ENCODE data around the gene HIVEP3. TPM values are rescaled to one million over a fixed set of nuclear protein-coding genes. Genes with fewer than 3 reads are reported as not detected.

HIVEP3 gene
- polyA plus RNA-seq, 1 donor (not counting 4 experiments of a cell fraction or from before 2014, with no cell fraction given) = 1.1 TPM

DNA sequence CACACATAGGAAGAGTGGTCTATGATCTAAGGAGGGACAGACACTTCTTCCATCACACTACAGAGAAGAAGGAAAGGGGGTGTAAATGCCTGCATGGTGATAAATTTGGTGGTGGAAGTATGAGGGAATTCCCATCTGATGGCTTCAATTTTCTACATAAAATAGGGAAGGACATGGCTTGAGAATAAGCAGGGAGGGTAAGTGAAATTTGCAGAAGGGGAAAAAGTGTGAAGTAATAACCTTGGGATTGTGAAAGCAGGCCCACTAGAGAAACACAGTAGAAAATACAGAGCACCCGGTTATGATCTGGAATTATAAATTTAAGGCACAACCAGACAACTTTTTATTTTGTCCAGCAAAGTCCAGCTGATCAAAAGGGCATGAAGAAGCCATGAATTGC lies 22.7 kb upstream of the HIVEP3 start:
- Histone ChIP-seq H3K9me3 (ENCODE audit: control insufficient read depth, low read depth, low read length) (no peaks in the 10 kb centered on the region), H3K9me1 (ENCODE audit: control insufficient read depth, extremely low read depth, insufficient read depth, low read length) (no peaks in the 10 kb centered on the region), H3K27me3 (ENCODE audit: control insufficient read depth, extremely low read depth, insufficient read depth, low read length) (no peaks in the 10 kb centered on the region), H3K4me2 (ENCODE audit: control insufficient read depth, extremely low read depth, insufficient read depth, low read depth, low read length) (no peak overlapping the region), H4K20me1 (ENCODE audit: control insufficient read depth, extremely low read depth, insufficient read depth, low read length) (no peaks in the 10 kb centered on the region), H3K4me1 (ENCODE audit: control insufficient read depth, extremely low read depth, insufficient read depth, low read length) (no peaks in the 10 kb centered on the region), H3K9ac (ENCODE audit: control insufficient read depth, extremely low read depth, insufficient read depth, low read length) (no peak overlapping the region), H3K4me3 (ENCODE audit: control insufficient read depth in 2 of 3, extremely low read depth in 1 of 3, insufficient read depth in 2 of 3, low read depth in 1 of 3, low read length in 3 of 3) (no peak overlapping the region), H3K27ac (ENCODE audit: control insufficient read depth, insufficient read depth, low read length) (no peak overlapping the region), H3K36me3 (ENCODE audit: control insufficient read depth in 2 of 2, extremely low read depth in 1 of 2, insufficient read depth in 2 of 2, low read length in 2 of 2) (no peaks in the 10 kb centered on the region), H3K79me2 (ENCODE audit: control insufficient read depth, insufficient read depth, low read length) (no peaks in the 10 kb centered on the region), H2AFZ (ENCODE audit: control insufficient read depth, low read length) (no peak overlapping the region)
- no peak for FAIRE-seq
- no peak for TF ChIP-seq EZH2 (IDR thresholded peaks at IDR 0.05; ENCODE audit: low read length)
- TF ChIP-seq, protein P1, sequence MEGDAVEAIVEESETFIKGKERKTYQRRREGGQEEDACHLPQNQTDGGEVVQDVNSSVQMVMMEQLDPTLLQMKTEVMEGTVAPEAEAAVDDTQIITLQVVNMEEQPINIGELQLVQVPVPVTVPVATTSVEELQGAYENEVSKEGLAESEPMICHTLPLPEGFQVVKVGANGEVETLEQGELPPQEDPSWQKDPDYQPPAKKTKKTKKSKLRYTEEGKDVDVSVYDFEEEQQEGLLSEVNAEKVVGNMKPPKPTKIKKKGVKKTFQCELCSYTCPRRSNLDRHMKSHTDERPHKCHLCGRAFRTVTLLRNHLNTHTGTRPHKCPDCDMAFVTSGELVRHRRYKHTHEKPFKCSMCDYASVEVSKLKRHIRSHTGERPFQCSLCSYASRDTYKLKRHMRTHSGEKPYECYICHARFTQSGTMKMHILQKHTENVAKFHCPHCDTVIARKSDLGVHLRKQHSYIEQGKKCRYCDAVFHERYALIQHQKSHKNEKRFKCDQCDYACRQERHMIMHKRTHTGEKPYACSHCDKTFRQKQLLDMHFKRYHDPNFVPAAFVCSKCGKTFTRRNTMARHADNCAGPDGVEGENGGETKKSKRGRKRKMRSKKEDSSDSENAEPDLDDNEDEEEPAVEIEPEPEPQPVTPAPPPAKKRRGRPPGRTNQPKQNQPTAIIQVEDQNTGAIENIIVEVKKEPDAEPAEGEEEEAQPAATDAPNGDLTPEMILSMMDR (optimal IDR thresholded peaks at IDR 0.05 in 1 of 3, IDR thresholded peaks at IDR 0.05 in 1 of 3, conservative IDR thresholded peaks at IDR 0.05 in 1 of 3; ENCODE audit: extremely low read depth in 1 of 3, insufficient read depth in 2 of 3, low read length in 3 of 3) = no peak
- dilution Hi-C loops (cut with MboI; ENCODE audit: extremely low pct_ligation_motif_present, low sequenced_read_pairs) = no loop called here
- no peak for DNase-seq (ENCODE audit: low read depth, low spot score)

DNA sequence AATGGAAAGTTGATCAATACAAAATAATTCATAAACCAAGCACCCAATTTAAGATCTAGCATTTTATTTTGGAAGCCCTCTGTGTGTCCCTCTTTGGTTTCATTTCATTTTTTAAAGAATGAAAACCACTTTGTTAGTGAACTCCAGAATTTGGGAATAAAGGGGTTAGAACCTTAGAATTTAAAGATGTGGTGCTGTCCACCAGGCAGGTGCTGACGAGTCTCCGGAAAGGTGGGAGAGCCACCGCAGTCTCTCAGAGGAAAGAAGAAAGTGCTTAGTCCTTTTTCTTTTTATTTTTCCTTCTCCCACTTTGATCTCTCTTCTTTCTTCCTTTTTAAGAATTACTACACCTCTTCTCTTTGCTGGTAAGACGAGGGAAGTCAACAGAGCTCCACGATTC lies 20.5 kb upstream of the HIVEP3 start:
- H3K9ac ChIP-seq (ENCODE audit: control insufficient read depth, extremely low read depth, insufficient read depth, low read length) = no peak overlapping the region
- H3K27ac ChIP-seq (ENCODE audit: control insufficient read depth, insufficient read depth, low read length) = no peak overlapping the region
- dilution Hi-C loops (cut with MboI; ENCODE audit: extremely low pct_ligation_motif_present, low sequenced_read_pairs) = no loop called here
- no peaks in the 10 kb centered on the region for H3K27me3 ChIP-seq (ENCODE audit: control insufficient read depth, extremely low read depth, insufficient read depth, low read length)
- DNase-seq (ENCODE audit: low read depth, low spot score) (no peak), FAIRE-seq (no peak)
- no peak overlapping the region for H2AFZ ChIP-seq (ENCODE audit: control insufficient read depth, low read length)
- TF ChIP-seq, protein P1 (optimal IDR thresholded peaks at IDR 0.05 in 1 of 3, IDR thresholded peaks at IDR 0.05 in 1 of 3, conservative IDR thresholded peaks at IDR 0.05 in 1 of 3; ENCODE audit: extremely low read depth in 1 of 3, insufficient read depth in 2 of 3, low read length in 3 of 3) = no peak
- TF ChIP-seq EZH2 (IDR thresholded peaks at IDR 0.05; ENCODE audit: low read length) = no peak
- H3K4me3 ChIP-seq (ENCODE audit: control insufficient read depth in 2 of 3, extremely low read depth in 1 of 3, insufficient read depth in 2 of 3, low read depth in 1 of 3, low read length in 3 of 3) = no peak overlapping the region
- no peaks in the 10 kb centered on the region for H3K9me1 ChIP-seq (ENCODE audit: control insufficient read depth, extremely low read depth, insufficient read depth, low read length)
- H3K9me3 ChIP-seq (ENCODE audit: control insufficient read depth, low read depth, low read length) = no peaks in the 10 kb centered on the region
- peaks cover 6% of the 10 kb centered on the region for H3K4me1 ChIP-seq (ENCODE audit: control insufficient read depth, extremely low read depth, insufficient read depth, low read length)
- H3K4me2 ChIP-seq (ENCODE audit: control insufficient read depth, extremely low read depth, insufficient read depth, low read depth, low read length) = no peak overlapping the region
- H3K36me3 ChIP-seq (ENCODE audit: control insufficient read depth in 2 of 2, extremely low read depth in 1 of 2, insufficient read depth in 2 of 2, low read length in 2 of 2) = no peaks in the 10 kb centered on the region
- H3K79me2 ChIP-seq (ENCODE audit: control insufficient read depth, insufficient read depth, low read length) = no peaks in the 10 kb centered on the region
- H4K20me1 ChIP-seq (ENCODE audit: control insufficient read depth, extremely low read depth, insufficient read depth, low read length) = no peaks in the 10 kb centered on the region

All from keratinocyte (primary cell).